Activated CD8-positive, alpha-beta memory T cell treated with anti-CD3 and anti-CD28 coated beads, Interleukin-2, amount 50 U/mL, for 1 hour (primary cell): ENCODE measurements around the gene XYLT1.

Experiments used
- DNase-seq: peaks from one replicate; pipeline ENCODE4 v3.0.0-alpha.2; 2020; ENCODE audit errors: extremely low read depth

XYLT1 gene

GRCh38 chr16:17149904-17150483, 320.8 kb downstream of the XYLT1 start:
- no peak for DNase-seq

- no peak for DNase-seq
Measured at GRCh38 chr16:17147942-17148341, 322.8 kb downstream of the XYLT1 start.

- no peak for DNase-seq
Measured at GRCh38 chr16:17145029-17145428, 325.7 kb downstream of the XYLT1 start.

- DNase-seq: no peak
Measured at GRCh38 chr16:17144431-17144830, 326.3 kb downstream of the XYLT1 start.

GRCh38 chr16:17143546-17144419, 327.0 kb downstream of the XYLT1 start:
- no peak for DNase-seq

GRCh38 chr16:17138801-17139200, 332.0 kb downstream of the XYLT1 start:
- no peak for DNase-seq

GRCh38 chr16:17135439-17135838, 335.3 kb downstream of the XYLT1 start:
- no peak for DNase-seq

- DNase-seq: no peak
Measured at GRCh38 chr16:17134586-17134985, 336.2 kb downstream of the XYLT1 start.

- no peak for DNase-seq
Measured at GRCh38 chr16:17133851-17134250, 336.9 kb downstream of the XYLT1 start.

GRCh38 chr16:17131351-17131750, 339.4 kb downstream of the XYLT1 start:
- no peak for DNase-seq

- no peak for DNase-seq
Measured at GRCh38 chr16:17130733-17131132, 340.0 kb downstream of the XYLT1 start.

- DNase-seq: no peak
Measured at GRCh38 chr16:17129971-17130370, 340.8 kb downstream of the XYLT1 start.

- no peak for DNase-seq
Measured at GRCh38 chr16:17128791-17129190, 342.0 kb downstream of the XYLT1 start.

GRCh38 chr16:17126156-17126555, 344.6 kb downstream of the XYLT1 start:
- no peak for DNase-seq

- DNase-seq: no peak
Measured at GRCh38 chr16:17125671-17126070, 345.1 kb downstream of the XYLT1 start.

GRCh38 chr16:17117906-17118577, 352.7 kb downstream of the XYLT1 start:
- no peak for DNase-seq

- DNase-seq: no peak
Measured at GRCh38 chr16:17116595-17117322, 354.0 kb downstream of the XYLT1 start.

GRCh38 chr16:17109413-17109812, 361.3 kb downstream of the XYLT1 start:
- no peak for DNase-seq

- DNase-seq: no peak
Measured at GRCh38 chr16:17108596-17108995, 362.2 kb downstream of the XYLT1 start.

- DNase-seq: no peak
Measured at GRCh38 chr16:17107450-17107849, 363.3 kb downstream of the XYLT1 start.

- no peak for DNase-seq
Measured at GRCh38 chr16:17106243-17106791, 364.4 kb downstream of the XYLT1 start.
